GM19468 (cell line): ENCODE measurements around the gene NFATC4.

ENCODE experiments used
- ATAC-seq: cut with Tn5 transposase; IDR thresholded peaks from one replicate; pipeline ENCODE4 v1.9.1; 2021; ENCODE audit warnings: mild to moderate bottlenecking, moderate library complexity, moderate number of reproducible peaks; ENCODE audit not compliant: unreplicated experiment; ENCODE audit errors: extremely low read depth

NFATC4 gene

DNA sequence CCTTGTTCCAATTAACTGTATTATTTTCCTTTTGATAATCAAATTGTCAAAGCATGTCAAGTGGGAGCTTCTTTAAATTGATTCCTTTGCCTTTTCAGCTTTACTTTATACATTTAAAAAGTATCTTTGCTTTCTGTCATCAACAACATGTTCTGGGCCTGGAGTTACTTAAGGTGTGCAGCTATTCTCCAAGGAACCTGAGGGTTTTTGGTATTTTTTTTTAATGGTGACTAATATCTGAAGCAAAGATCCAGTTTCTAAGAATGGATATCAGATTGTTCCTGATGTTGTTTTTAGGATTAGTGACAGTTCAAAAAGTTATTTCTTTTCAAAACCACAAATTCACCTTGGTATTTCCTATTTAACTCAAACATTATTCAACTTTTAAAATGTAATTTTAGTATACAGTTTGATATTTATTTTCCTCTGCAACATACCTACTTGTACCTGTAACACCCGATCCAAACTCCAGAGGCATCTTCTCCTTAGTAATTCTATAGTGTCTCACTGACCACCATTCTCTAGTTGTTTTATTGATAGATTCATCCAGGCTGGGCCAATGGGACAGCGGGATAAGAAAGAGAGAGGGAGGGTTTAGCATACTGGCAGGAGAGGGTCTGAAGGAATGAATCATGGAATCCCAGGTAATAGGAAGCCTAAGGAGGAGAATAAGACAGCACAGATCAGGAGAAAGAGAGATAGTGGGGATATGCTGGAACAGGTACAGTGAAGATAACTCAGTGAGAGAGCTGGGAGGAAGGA lies 58.3 kb downstream of the NFATC4 start:
- no peak for ATAC-seq

DNA sequence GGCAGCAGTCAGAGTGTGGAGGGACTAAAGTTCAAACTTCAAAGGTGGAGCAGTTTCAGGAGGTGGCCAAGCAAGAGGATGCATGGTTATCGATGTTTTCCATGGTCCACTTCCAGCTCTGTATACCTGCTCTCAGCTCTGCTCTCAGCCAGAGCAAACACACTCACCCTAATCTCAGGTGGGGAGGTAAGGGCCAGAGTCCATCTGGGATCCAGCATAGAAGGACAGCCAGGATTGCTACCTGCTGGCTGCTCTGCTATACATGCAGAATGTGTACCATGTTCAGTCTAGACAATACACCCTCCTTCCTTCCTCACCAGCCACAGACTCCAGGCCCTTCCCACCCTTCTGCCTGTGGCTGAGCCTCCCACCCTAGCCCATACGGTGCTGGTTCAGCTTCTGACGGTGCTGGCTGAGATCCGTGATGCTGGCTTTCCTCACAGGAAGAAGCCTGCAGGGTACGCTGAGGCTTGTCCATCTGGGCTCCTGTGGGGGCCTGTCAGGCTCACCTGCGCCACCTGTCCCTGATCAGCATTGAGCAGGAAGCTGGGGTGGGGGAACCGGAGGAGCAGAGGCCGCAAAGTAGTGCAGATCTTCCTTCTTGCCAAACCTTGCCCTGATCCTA lies 59.0 kb downstream of the NFATC4 start:
- ATAC-seq = no peak

- ATAC-seq = no peak
Measured at GRCh38 chr14:24427537-24428508, 59.8 kb downstream of the NFATC4 start.

- no peak for ATAC-seq
Measured at GRCh38 chr14:24428628-24429394, 60.8 kb downstream of the NFATC4 start.
